CD14-positive monocyte (primary cell): Measurements from ENCODE around the gene ZNF768. TPM values are rescaled to one million over a fixed set of nuclear protein-coding genes. Genes with fewer than 3 reads are reported as not detected.

ENCODE experiments used
- DNase-seq, 3 donors: peaks; one replicate each; pipeline ENCODE4 v3.0.0-alpha.2; 2011 to 2022
- H2AFZ ChIP-seq: 2 replicates; pipeline ENCODE4 v1.6.0; 2012; ENCODE audit warnings: mild to moderate bottlenecking, low read depth, low read length, inconsistent platforms; ENCODE audit not compliant: insufficient read depth, poor library complexity, severe bottlenecking
- H3K27ac ChIP-seq, 2 donors: 1 replicate in 1 of 2; 2 replicates in 1 of 2; pipeline ENCODE4 v1.5.1; 2012 to 2013; ENCODE audit warnings: low read length in 2 of 2, control low read depth in 1 of 2, inconsistent platforms in 1 of 2, low read depth in 1 of 2, mild to moderate bottlenecking in 1 of 2
- H3K27me3 ChIP-seq, 2 donors: one replicate each; pipeline versions ENCODE4 v1.6.0 to v1.6.1; 2011 to 2013; ENCODE audit warnings: low read length in 2 of 2; ENCODE audit not compliant: control insufficient read depth in 2 of 2, insufficient read depth in 2 of 2
- H3K36me3 ChIP-seq, 2 donors: replicated peaks in 1 of 2; 1 replicate in 1 of 2; 2 replicates in 1 of 2; pipeline versions ENCODE4 v1.5.1 to v1.6.1; 2012 to 2013; ENCODE audit warnings: low read length in 2 of 2, control low read depth in 1 of 2, inconsistent platforms in 1 of 2, mild to moderate bottlenecking in 1 of 2; ENCODE audit not compliant: insufficient read depth in 2 of 2, control insufficient read depth in 1 of 2
- H3K4me1 ChIP-seq, 2 donors: 1 replicate in 1 of 2; 2 replicates in 1 of 2; pipeline versions ENCODE4 v1.5.1 to v1.6.1; 2012 to 2013; ENCODE audit warnings: low read length in 2 of 2, control low read depth in 1 of 2, inconsistent platforms in 1 of 2, mild to moderate bottlenecking in 1 of 2, moderate library complexity in 1 of 2; ENCODE audit not compliant: insufficient read depth in 2 of 2, control insufficient read depth in 1 of 2
- H3K4me2 ChIP-seq: replicated peaks from 2 replicates; pipeline ENCODE3; 2012; ENCODE audit warnings: low read length, moderate library complexity, mild to moderate bottlenecking; ENCODE audit not compliant: poor library complexity, severe bottlenecking; ENCODE audit errors: extremely low read depth
- H3K4me3 ChIP-seq, 3 experiments: fragments of 200-600 bp in 1 of 3; sonication (generic) in 1 of 3; replicated peaks in 1 of 3; 1 replicate in 2 of 3; 2 replicates in 1 of 3; pipeline ENCODE4 v1.5.1; 2011 to 2013; ENCODE audit warnings: low read length in 3 of 3, mild to moderate bottlenecking in 3 of 3, control low read depth in 2 of 3, low read depth in 2 of 3, inconsistent platforms in 1 of 3, moderate library complexity in 1 of 3
- H3K79me2 ChIP-seq: 2 replicates; pipeline ENCODE4 v1.6.0; 2012; ENCODE audit warnings: mild to moderate bottlenecking, control low read depth, inconsistent platforms, low read length, moderate library complexity; ENCODE audit not compliant: insufficient read depth
- H3K9ac ChIP-seq: 2 replicates; pipeline ENCODE4 v1.6.0; 2017; ENCODE audit warnings: low read length, mild to moderate bottlenecking; ENCODE audit not compliant: insufficient read depth, poor library complexity, severe bottlenecking
- H3K9me3 ChIP-seq, 2 donors: replicated peaks in 1 of 2; 1 replicate in 1 of 2; 2 replicates in 1 of 2; pipeline versions ENCODE4 v1.5.1 to v1.6.1; 2012 to 2013; ENCODE audit warnings: low read length in 2 of 2, control low read depth in 1 of 2; ENCODE audit not compliant: control insufficient read depth in 1 of 2, insufficient read depth in 1 of 2
- H4K20me1 ChIP-seq: 2 replicates; pipeline ENCODE4 v1.6.0; 2012; ENCODE audit warnings: mild to moderate bottlenecking, low read length, control low read depth, moderate library complexity; ENCODE audit not compliant: insufficient read depth
- H3K27ac Mint-ChIP-seq, 7 donors: one replicate each; pipeline ENCODE4 v1.8.0; 2020; ENCODE audit warnings: mild to moderate bottlenecking in 7 of 7, mixed read lengths in 7 of 7, moderate library complexity in 6 of 7, inconsistent platforms in 2 of 7
- H3K27me3 Mint-ChIP-seq, 3 donors: one replicate each; pipeline ENCODE4 v1.8.0; 2021 to 2022; ENCODE audit warnings: low read depth in 3 of 3, mild to moderate bottlenecking in 3 of 3, mixed read lengths in 3 of 3, moderate library complexity in 3 of 3, inconsistent platforms in 1 of 3
- H3K36me3 Mint-ChIP-seq, 2 donors: one replicate each; pipeline ENCODE4 v1.8.0; 2020; ENCODE audit warnings: mixed read lengths in 2 of 2, inconsistent platforms in 1 of 2, mild to moderate bottlenecking in 1 of 2
- H3K4me1 Mint-ChIP-seq: one replicate; pipeline ENCODE4 v1.8.0; 2020; ENCODE audit warnings: mild to moderate bottlenecking, mixed read lengths
- H3K4me3 Mint-ChIP-seq, 2 donors: one replicate each; pipeline ENCODE4 v1.8.0; 2020; ENCODE audit warnings: mild to moderate bottlenecking in 2 of 2, mixed read lengths in 2 of 2, moderate library complexity in 1 of 2
- H3K9me3 Mint-ChIP-seq, 7 donors: one replicate each; pipeline ENCODE4 v1.8.0; 2020 to 2022; ENCODE audit warnings: mixed read lengths in 7 of 7, mild to moderate bottlenecking in 6 of 7, moderate library complexity in 6 of 7, inconsistent platforms in 2 of 7
- WGBS: methylation state at CpG from one replicate; pipeline ENCODE4 v1.1.5; 2013; ENCODE audit warnings: missing lambda C conversion rate; ENCODE audit not compliant: insufficient coverage; 5-methylcytosine and 5-hydroxymethylcytosine counted together
- intact Hi-C, 2 donors: fragments of 100-400 bp; cut with micrococcal nuclease; formaldehyde crosslinking; loops; one replicate each; pipeline versions ENCODE4 v1.15.0 to v1.15.1; 2023
- polyA plus RNA-seq, 3 donors: library from polyadenylated mRNA; depleted of rRNA in 1 of 3; unstranded in 2 of 3; stranded (reverse) in 1 of 3; fragments of 300-500 nt in 2 of 3; fragments of >200 nt in 1 of 3; fragmentation: Illumina TruSeq in 2 of 3; gene quantifications; 1 replicate in 2 of 3; 2 replicates in 1 of 3; pipeline ENCODE4 v1.2.3, GENCODE V29; 2012 to 2021
- TF ChIP-seq, protein P1 (sequence below): fragments of 200-600 bp; IDR thresholded peaks from one replicate; pipeline ENCODE4 v1.8.0; 2022; ENCODE audit warnings: antibody characterized with exemption, mild to moderate bottlenecking

The ZNF768 gene
- polyA plus RNA-seq, 3 donors, result 2.8 to 13.4 (median 3.0) TPM

- DNase-seq, result no peak
- Mint-ChIP-seq H3K27ac (peak overlapping the region in 6 of 7 donors; percentile 6 to 78 (median 42)), H3K36me3 (peaks cover 72 to 78% of the 10 kb centered on the region in 2 donors), H3K27me3 (peaks cover 0 to 2% (median 0%) of the 10 kb centered on the region in 3 donors), H3K4me1 (no peaks in the 10 kb centered on the region), H3K4me3 (peak overlapping the region in 1 of 2 donors; percentile 44), H3K9me3 (peaks cover 0 to 2% (median 0%) of the 10 kb centered on the region in 7 donors)
- H3K36me3 ChIP-seq, result peaks cover 73 to 81% of the 10 kb centered on the region in 2 donors
- no peaks in the 10 kb centered on the region for H3K27me3 ChIP-seq
- peaks cover 0 to 4% of the 10 kb centered on the region in 2 donors for H3K4me1 ChIP-seq
- H4K20me1 ChIP-seq, result peaks cover 89% of the 10 kb centered on the region
- H2AFZ ChIP-seq, result no peak overlapping the region
- 100% methylated on average over 9 of the region's 20 CpGs for WGBS
- H3K9ac ChIP-seq, result no peak overlapping the region
- TF ChIP-seq, protein P1, sequence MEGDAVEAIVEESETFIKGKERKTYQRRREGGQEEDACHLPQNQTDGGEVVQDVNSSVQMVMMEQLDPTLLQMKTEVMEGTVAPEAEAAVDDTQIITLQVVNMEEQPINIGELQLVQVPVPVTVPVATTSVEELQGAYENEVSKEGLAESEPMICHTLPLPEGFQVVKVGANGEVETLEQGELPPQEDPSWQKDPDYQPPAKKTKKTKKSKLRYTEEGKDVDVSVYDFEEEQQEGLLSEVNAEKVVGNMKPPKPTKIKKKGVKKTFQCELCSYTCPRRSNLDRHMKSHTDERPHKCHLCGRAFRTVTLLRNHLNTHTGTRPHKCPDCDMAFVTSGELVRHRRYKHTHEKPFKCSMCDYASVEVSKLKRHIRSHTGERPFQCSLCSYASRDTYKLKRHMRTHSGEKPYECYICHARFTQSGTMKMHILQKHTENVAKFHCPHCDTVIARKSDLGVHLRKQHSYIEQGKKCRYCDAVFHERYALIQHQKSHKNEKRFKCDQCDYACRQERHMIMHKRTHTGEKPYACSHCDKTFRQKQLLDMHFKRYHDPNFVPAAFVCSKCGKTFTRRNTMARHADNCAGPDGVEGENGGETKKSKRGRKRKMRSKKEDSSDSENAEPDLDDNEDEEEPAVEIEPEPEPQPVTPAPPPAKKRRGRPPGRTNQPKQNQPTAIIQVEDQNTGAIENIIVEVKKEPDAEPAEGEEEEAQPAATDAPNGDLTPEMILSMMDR, result no peak
- H3K4me3 ChIP-seq, result no peak overlapping the region
- intact Hi-C loops, result no loop called here
- no peak overlapping the region for H3K4me2 ChIP-seq
- no peaks in the 10 kb centered on the region for H3K79me2 ChIP-seq
- H3K9me3 ChIP-seq, result no peaks in the 10 kb centered on the region
- H3K27ac ChIP-seq, result no peak overlapping the region
Measured at GRCh38 chr16:30519120-30520049, 7.0 kb downstream of the ZNF768 start.

DNA sequence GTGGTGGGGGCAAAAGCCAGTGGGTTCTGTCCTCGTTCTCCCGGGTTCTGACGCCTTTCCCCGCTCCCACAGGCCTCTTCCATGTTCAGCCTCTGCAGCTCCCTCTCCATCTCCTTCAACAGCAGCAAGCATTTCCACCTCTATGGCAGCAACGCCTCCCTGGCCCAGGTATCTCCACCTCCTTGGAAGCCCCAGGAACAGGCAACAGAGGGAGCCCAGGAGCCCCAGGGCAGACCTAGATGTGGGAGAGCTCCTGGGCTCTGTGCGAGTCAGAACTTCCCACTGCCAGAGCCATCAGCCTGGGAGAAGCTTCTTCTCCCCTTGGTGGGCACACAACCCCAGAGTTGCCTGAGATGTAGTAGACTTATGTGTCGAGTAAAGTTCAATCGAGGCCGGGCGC is 7.8 kb downstream of the ZNF768 start:
- Mint-ChIP-seq H3K36me3 (peaks cover 77 to 87% of the 10 kb centered on the region in 2 donors), H3K27me3 (peaks cover 0 to 2% (median 0%) of the 10 kb centered on the region in 3 donors), H3K9me3 (no peaks in the 10 kb centered on the region), H3K4me1 (no peaks in the 10 kb centered on the region), H3K27ac (peak overlapping the region in 3 of 7 donors; percentile 6 to 41 (median 25)), H3K4me3 (no peak overlapping the region)
- H3K4me2 ChIP-seq, result no peak overlapping the region
- no peak overlapping the region for H3K9ac ChIP-seq
- WGBS, result no CpG with 5 or more reads among the region's 10 CpGs
- no peaks in the 10 kb centered on the region for H3K4me1 ChIP-seq
- no peak overlapping the region for H2AFZ ChIP-seq
- TF ChIP-seq, protein P1, result no peak
- H3K4me3 ChIP-seq, result no peak overlapping the region
- DNase-seq, result no peak
- H3K9me3 ChIP-seq, result no peaks in the 10 kb centered on the region
- H3K27me3 ChIP-seq, result no peaks in the 10 kb centered on the region
- intact Hi-C loops, result no loop called here
- no peaks in the 10 kb centered on the region for H3K79me2 ChIP-seq
- H3K27ac ChIP-seq, result no peak overlapping the region
- H3K36me3 ChIP-seq, result peaks cover 79 to 88% of the 10 kb centered on the region in 2 donors
- peaks cover 92% of the 10 kb centered on the region for H4K20me1 ChIP-seq
